Measurements from ENCODE around the gene PDE6B.
A peak's percentile ranks its signal among the peaks of the same experiment; 100 is the strongest.

PDE6B gene

GRCh38 chr4:677431-678293 lies 52.3 kb downstream of the PDE6B start:
- no peak overlapping the region for H3K4me3 ChIP-seq (ENCODE audit: low read length)
- peak; percentile 27 for DNase-seq (ENCODE audit: low read depth)
- TF ChIP-seq CTCF (conservative IDR thresholded peaks at IDR 0.05; ENCODE audit: low read length) = no peak

- no peak for DNase-seq (ENCODE audit: low read depth)
- H3K4me3 ChIP-seq (ENCODE audit: low read length) = no peak overlapping the region
- TF ChIP-seq CTCF (conservative IDR thresholded peaks at IDR 0.05; ENCODE audit: low read length) = no peak
Observed at GRCh38 chr4:678331-679103, 53.1 kb downstream of the PDE6B start.

GRCh38 chr4:679104-679481 lies 53.7 kb downstream of the PDE6B start:
- H3K4me3 ChIP-seq (ENCODE audit: low read length) = no peak overlapping the region
- TF ChIP-seq CTCF (conservative IDR thresholded peaks at IDR 0.05; ENCODE audit: low read length) = no peak
- no peak for DNase-seq (ENCODE audit: low read depth)

- H3K4me3 ChIP-seq (ENCODE audit: low read length) = no peak overlapping the region
- no peak for DNase-seq (ENCODE audit: low read depth)
- no peak for TF ChIP-seq CTCF (conservative IDR thresholded peaks at IDR 0.05; ENCODE audit: low read length)
Observed at GRCh38 chr4:679629-680028, 54.3 kb downstream of the PDE6B start.

- no peak for DNase-seq (ENCODE audit: low read depth)
- H3K4me3 ChIP-seq (ENCODE audit: low read length) = no peak overlapping the region
- TF ChIP-seq CTCF (conservative IDR thresholded peaks at IDR 0.05; ENCODE audit: low read length) = no peak
Observed at GRCh38 chr4:680091-680490, 54.7 kb downstream of the PDE6B start.

- TF ChIP-seq CTCF (conservative IDR thresholded peaks at IDR 0.05; ENCODE audit: low read length) = no peak
- no peak for DNase-seq (ENCODE audit: low read depth)
- H3K4me3 ChIP-seq (ENCODE audit: low read length) = peak overlapping the region; percentile 54
Observed at GRCh38 chr4:680551-680927, 55.2 kb downstream of the PDE6B start.

Data from AG10803 (cell line).